Ovary (tissue), 3 donors: Measurements from ENCODE around the gene ZNF358.

ENCODE experiments used
- CTCF ChIP-seq, 3 donors: fragments of 450-650 bp in 2 of 3; fragments of 200-600 bp in 1 of 3; IDR thresholded peaks; one replicate each; pipeline versions ENCODE4 v1.5.1 to v1.8.0; 2016 to 2022; ENCODE audit warnings: antibody characterized with exemption in 3 of 3, mild to moderate bottlenecking in 1 of 3
- POLR2A ChIP-seq: fragments of 450-650 bp; IDR thresholded peaks from one replicate; pipeline ENCODE4 v1.6.1; 2017; ENCODE audit warnings: antibody characterized with exemption, mild to moderate bottlenecking, moderate library complexity
- donor health status: DM: no; HTN: no; CAD: no.

- no peak for TF ChIP-seq CTCF (IDR thresholded peaks at IDR 0.05)
- no peak for TF ChIP-seq POLR2A
Observed at GRCh38 chr19:7515645-7516151, at the start of gene ZNF358.
